NK-92 treated with Interleukin-12 subunit alpha and Interleukin-12 subunit beta, amount 100 ng/mL, for 24 hours (cell line): ENCODE measurements around the gene RUFY2.

Experiments used
- DNase-seq: peaks from one replicate; lab custom pipeline; 2025; lab: John Stamatoyannopoulos, UW

RUFY2 gene

DNA sequence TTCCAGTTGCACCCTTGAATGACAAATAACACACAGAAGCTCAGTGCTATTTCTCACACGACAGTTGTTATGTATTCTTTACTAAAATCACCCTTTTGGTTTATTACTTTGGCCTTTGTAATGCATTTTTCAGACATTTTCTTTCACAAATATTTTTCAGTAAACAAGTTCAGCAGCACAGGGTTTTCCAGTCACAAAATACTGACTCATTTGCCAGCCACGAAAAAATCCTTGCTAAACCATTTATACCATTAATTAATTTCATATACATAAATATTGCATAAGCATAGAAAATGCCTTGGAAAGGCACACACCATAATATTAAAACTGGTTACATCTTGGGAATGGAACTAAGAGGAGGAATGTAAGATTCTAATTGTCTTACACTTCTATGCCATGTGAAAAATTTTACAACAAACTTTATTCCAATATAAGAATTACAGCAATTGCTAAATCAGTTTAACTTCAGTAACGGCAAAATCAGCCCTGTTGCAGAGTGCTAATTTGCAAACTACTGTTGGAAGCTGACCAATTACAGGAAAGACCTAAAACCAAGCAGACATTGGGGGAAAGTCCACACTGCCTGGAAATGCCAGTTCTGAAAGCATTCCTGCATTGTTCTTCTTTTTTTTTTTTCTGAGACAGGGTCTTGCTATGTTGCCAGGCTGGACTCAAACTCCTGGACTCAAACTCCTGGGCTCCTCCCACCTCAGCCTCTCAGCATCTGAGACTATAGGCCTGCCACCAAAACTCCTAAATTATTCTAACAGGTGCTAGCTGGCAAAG lies 42.8 kb downstream of the RUFY2 start:
- no peak for DNase-seq

DNA sequence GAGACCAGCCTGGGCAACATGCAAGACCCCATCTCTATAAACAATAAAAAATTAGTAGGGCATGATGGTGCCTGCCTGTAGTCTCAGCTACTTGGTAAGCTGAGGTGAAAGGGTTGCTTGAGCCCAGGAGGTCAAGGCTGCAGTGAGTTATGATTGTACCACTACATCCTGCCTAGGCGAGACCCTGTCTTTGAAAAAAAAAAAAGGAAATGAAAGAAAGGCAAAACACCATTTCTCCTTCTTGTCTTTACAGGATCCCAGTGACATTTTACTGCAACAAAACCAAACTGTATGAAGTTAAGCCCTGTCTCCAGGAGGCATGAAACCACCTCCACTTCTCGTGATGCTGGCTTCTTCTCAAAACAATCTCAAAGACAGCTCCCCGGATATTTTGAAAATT lies 44.5 kb downstream of the RUFY2 start:
- DNase-seq = no peak

GRCh38 chr10:68359189-68359588 lies 47.9 kb downstream of the RUFY2 start:
- DNase-seq = no peak

GRCh38 chr10:68353537-68353936 lies 53.5 kb downstream of the RUFY2 start:
- DNase-seq = no peak

DNA sequence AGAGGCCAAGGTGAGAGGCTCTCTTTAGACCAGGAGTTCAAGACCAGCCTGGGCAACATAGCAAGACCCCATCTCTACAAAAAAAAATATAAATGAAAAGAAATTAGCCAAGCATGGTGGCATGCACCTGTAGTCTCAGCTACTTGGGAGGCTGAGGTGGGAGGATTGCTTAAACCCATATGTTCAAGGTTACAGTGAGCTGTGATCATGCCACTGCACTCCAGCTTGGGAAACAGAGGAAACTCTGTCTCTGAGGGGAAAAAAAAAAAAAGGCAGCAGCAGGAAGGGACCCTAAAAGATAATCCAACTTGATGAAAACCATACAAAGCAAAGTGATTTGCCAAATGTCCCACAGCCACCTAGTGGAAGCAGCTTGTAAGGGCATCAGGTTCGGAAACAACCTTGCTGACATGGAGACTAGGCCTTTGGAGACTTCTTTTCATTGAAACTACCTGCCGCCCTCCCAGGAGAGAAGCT lies 58.8 kb downstream of the RUFY2 start:
- DNase-seq = peak; percentile 3

DNA sequence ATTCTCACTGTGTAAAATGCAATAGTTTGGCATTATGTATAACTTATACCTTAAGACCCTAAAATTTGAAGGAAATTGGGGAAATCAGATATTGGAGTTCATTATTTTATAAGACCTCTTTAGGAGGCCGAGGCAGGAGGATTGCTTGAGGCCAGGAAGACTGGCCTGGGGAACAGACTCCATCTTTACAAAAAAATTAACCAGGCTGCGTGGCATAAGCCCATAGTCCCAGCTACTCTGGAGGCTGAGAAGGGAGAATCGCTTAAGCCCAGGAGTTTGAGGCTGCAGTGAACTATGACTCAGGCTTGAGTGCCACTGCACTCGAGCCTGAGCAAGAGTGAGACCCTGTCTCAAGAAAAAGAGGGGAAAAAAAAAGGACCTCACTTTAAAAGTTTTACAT lies 60.3 kb downstream of the RUFY2 start:
- no peak for DNase-seq

DNA sequence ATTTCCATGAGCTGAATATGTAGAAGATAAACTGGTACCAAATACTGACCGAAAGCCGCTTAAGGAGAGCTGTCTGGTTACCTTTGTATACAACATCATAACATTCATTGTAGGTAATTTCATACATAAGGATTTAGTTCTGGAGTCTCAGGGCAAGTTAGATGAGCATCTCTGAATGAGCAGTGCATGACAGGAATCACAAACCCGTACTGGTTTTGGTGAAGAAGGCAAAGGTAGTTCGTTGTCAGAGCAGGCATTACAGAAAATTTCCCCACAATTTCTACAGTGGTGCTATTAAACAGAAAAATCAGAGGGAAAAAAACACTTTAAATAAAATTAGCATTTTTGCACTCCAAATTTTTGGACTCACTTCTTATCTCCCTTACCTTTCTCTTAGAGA lies 61.5 kb downstream of the RUFY2 start:
- DNase-seq = no peak

GRCh38 chr10:68342909-68343516 lies 64.1 kb downstream of the RUFY2 start:
- no peak for DNase-seq

GRCh38 chr10:68340358-68341080 lies 66.6 kb downstream of the RUFY2 start:
- no peak for DNase-seq

GRCh38 chr10:68336754-68337351 lies 70.2 kb downstream of the RUFY2 start:
- DNase-seq = no peak

GRCh38 chr10:68334672-68335467 lies 72.2 kb downstream of the RUFY2 start:
- no peak for DNase-seq

DNA sequence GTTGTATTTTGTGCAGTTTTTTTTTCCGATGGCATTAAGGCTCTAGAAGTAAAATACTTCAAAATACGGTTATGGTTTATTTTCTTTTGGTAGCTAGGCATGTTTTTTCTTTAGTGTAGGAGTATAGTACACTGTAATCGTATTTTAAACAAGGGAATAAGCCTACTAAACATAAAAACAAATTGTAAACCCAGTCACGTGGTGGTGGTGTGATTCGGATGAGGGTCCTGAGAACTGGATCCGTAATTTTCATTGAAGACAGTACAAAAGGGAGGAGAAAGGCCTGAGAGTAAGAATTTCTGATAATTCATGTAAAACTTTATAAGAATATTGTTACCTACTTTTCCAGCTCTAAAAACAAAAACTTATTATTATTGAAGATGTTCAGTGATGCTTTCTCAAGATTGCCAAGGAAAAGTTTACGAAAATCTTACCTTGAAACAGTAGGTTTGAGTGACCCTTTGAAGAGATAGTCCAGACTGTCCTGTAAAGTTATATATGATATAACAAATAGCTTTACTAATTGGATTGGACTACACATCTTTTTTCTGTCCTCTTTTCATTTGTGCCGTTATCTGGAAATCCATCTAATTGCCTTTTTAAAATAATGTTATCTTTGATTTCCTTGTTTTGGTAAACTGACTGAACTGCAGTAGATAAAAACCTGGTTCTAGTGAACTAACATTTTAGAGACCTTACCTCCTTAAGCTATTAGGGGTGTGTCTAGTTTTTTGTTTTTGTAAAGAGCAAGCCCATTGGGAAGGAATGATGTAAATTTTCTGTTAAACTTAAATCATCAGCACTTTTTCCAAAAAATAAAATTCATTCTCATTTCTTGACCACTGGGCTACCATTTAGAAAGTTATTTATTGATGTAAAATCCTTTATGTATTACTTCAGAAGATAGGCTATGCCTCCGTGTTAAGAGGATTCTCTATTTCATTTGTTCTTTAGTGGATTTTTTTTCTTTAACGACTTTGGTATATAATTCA lies 73.3 kb downstream of the RUFY2 start:
- no peak for DNase-seq

- no peak for DNase-seq
These were observed 74.0 kb downstream of the RUFY2 start for GRCh38 chr10:68333058-68333395.

DNA sequence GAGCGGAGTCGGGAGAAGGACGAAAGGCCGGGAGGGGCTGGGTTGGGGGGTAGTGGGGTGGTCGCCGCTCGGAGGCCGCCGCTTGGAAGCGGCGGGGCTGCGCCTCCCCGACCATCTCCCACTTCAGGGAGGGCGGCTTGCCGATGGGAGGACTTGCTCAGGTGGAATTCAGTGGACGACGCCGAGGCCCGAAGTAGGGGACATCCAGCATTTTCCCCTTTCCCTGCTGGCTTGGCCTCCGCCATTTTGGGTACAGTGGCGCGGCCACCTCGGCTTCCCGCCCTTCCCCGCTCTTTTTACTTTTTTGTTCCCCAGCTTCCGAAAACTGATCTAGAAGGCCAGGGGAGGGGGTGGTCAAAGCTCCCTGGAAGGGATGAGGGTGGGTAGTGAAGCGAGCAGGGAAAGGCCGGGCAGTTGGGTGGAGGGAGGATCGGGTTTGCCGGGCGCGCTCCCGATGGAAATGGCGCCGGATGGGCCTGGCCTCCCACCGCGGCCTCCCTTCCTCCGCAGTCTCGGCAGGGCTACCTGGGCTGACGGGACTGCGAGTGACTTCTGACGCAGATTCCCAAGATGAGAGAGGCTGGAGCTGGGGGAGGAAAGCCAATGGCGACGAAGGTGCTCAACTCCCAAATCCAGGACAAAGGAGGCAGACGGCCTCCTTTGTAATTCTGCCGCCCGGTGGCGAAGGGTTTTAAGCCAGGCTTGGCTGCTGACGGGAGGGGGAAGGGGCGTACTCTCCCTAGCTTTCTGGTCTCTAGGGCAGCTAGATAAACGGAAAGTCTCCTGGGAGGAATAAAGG lies 74.6 kb downstream of the RUFY2 start, which contains the start of gene PBLD:
Gene PBLD (minus strand): TSS at position 670 of the 799 bp plus-strand sequence. CDS start 26,084 bp downstream, outside the sequence.
- DNase-seq = peak; percentile 51

DNA sequence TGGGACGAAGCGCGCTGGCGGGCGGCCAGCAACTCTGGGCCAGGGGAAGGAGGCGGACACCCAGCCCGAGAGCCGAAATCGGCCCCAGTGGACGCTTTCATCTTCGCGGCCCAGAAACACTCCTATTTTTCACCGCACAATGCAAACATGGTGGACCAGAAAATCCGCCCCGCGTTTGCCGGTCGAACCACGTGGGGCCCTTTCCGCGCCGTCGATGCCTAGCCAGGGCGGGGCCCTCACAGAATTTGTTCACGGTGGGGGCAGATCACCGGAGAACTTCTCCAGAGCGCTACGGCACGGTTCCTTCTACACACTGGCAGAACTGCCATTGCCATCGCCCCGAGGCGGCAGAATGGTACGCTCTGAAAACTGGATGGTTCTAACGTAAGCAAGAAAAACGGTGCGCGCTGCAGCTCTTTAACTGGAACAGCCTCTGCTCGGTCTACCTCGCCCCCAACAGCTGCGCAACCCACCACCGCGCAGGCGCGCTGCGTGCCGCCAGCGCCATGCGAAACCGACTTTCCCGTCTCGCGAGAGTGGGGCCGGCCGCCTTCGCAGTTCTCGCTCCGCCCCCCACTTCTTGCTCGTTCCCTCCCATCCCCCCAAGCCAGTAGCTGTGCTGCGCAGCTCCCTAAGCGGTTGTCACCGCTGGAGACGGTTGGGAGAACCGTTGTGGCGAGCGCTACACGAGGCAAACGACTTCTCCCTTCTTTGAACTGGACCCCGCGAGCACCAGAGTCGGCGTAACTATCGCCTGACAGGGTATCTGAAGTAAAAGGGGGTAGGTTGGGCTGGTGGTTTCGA lies 75.4 kb downstream of the RUFY2 start, which contains the start of gene HNRNPH3:
Gene HNRNPH3 (plus strand): TSS at position 610 of the 804 bp plus-strand sequence. CDS start 5,158 bp downstream, outside the sequence.
- peak; percentile 93 for DNase-seq

- DNase-seq = no peak
These were observed 76.1 kb downstream of the RUFY2 start for GRCh38 chr10:68330852-68331454.

- DNase-seq = no peak
These were observed 77.6 kb downstream of the RUFY2 start for GRCh38 chr10:68329506-68329861.
